Neuron (in vitro differentiated cells): ENCODE measurements around the gene PRKCZ.

Experiments
- H2AFZ ChIP-seq: one replicate; pipeline ENCODE4 v1.6.1; 2013; ENCODE audit warnings: low read depth, mild to moderate bottlenecking, inconsistent platforms, low read length, moderate library complexity
- H3K27me3 ChIP-seq: one replicate; pipeline ENCODE4 v1.6.1; 2013; ENCODE audit warnings: low read length; ENCODE audit not compliant: insufficient read depth
- H3K36me3 ChIP-seq: one replicate; pipeline ENCODE4 v1.6.1; 2013; ENCODE audit warnings: low read length; ENCODE audit not compliant: insufficient read depth
- H3K4me1 ChIP-seq: one replicate; pipeline ENCODE4 v1.6.1; 2013; ENCODE audit warnings: low read length; ENCODE audit not compliant: insufficient read depth
- H3K4me3 ChIP-seq: 2 replicates; pipeline ENCODE4 v1.5.1; 2013; ENCODE audit warnings: mild to moderate bottlenecking, low read length, moderate library complexity
- H3K9me3 ChIP-seq: one replicate; pipeline ENCODE4 v1.6.1; 2013; ENCODE audit warnings: low read length

PRKCZ gene

GRCh38 chr1:2019172-2019543 is 31.1 kb upstream of the PRKCZ start, which contains the start of gene GABRD:
Gene GABRD (plus strand): TSS chr1:2019345. CDS start chr1:2019424, 79 bp downstream.
- peaks cover 82% of the 10 kb centered on the region for H3K27me3 ChIP-seq
- no peak within 1 kb of the TSS for H2AFZ ChIP-seq
- H3K9me3 ChIP-seq, result no peaks in the 10 kb centered on the region
- no peak within 1 kb of the TSS for H3K4me3 ChIP-seq
- H3K36me3 ChIP-seq, result no peaks in the 10 kb centered on the region
- H3K4me1 ChIP-seq, result peaks cover 4% of the 10 kb centered on the region

GRCh38 chr1:2019571-2020309 is 30.5 kb upstream of the PRKCZ start:
- H3K36me3 ChIP-seq, result no peaks in the 10 kb centered on the region
- no peaks in the 10 kb centered on the region for H3K9me3 ChIP-seq
- H3K4me1 ChIP-seq, result peaks cover 4% of the 10 kb centered on the region
- H2AFZ ChIP-seq, result no peak overlapping the region
- H3K4me3 ChIP-seq, result no peak overlapping the region
- peaks cover 83% of the 10 kb centered on the region for H3K27me3 ChIP-seq

GRCh38 chr1:2020310-2020655 is 29.9 kb upstream of the PRKCZ start:
- Histone ChIP-seq H2AFZ (no peak overlapping the region), H3K4me1 (peaks cover 4% of the 10 kb centered on the region), H3K36me3 (no peaks in the 10 kb centered on the region), H3K4me3 (no peak overlapping the region), H3K9me3 (no peaks in the 10 kb centered on the region), H3K27me3 (peaks cover 82% of the 10 kb centered on the region)

GRCh38 chr1:2021550-2021949 is 28.7 kb upstream of the PRKCZ start:
- Histone ChIP-seq H3K4me1 (peaks cover 4% of the 10 kb centered on the region), H2AFZ (no peak overlapping the region), H3K27me3 (peaks cover 75% of the 10 kb centered on the region), H3K36me3 (no peaks in the 10 kb centered on the region), H3K9me3 (no peaks in the 10 kb centered on the region), H3K4me3 (no peak overlapping the region)

GRCh38 chr1:2022063-2022770 is 28.0 kb upstream of the PRKCZ start:
- Histone ChIP-seq H3K9me3 (no peaks in the 10 kb centered on the region), H3K4me3 (no peak overlapping the region), H2AFZ (no peak overlapping the region), H3K4me1 (peaks cover 4% of the 10 kb centered on the region), H3K36me3 (no peaks in the 10 kb centered on the region), H3K27me3 (peaks cover 75% of the 10 kb centered on the region)

- H3K27me3 ChIP-seq, result peaks cover 73% of the 10 kb centered on the region
- peaks cover 4% of the 10 kb centered on the region for H3K4me1 ChIP-seq
- no peaks in the 10 kb centered on the region for H3K36me3 ChIP-seq
Observed at GRCh38 chr1:2023187-2023586, 27.0 kb upstream of the PRKCZ start.

GRCh38 chr1:2024451-2024850 is 25.8 kb upstream of the PRKCZ start:
- H3K9me3 ChIP-seq, result no peaks in the 10 kb centered on the region
- no peak overlapping the region for H3K4me3 ChIP-seq
- H3K36me3 ChIP-seq, result no peaks in the 10 kb centered on the region
- no peak overlapping the region for H2AFZ ChIP-seq
- H3K4me1 ChIP-seq, result peaks cover 4% of the 10 kb centered on the region
- peaks cover 70% of the 10 kb centered on the region for H3K27me3 ChIP-seq

More at GRCh38 chr1:2023187-2023586, 27.0 kb upstream of the PRKCZ start:
- Histone ChIP-seq H3K9me3 (no peaks in the 10 kb centered on the region), H2AFZ (no peak overlapping the region), H3K4me3 (no peak overlapping the region)

- Histone ChIP-seq H3K36me3 (no peaks in the 10 kb centered on the region), H3K9me3 (no peaks in the 10 kb centered on the region), H3K4me1 (no peaks in the 10 kb centered on the region), H3K27me3 (peaks cover 68% of the 10 kb centered on the region), H3K4me3 (no peak overlapping the region), H2AFZ (no peak overlapping the region)
Observed at GRCh38 chr1:2024887-2025286, 25.3 kb upstream of the PRKCZ start.

GRCh38 chr1:2025491-2025981 is 24.7 kb upstream of the PRKCZ start:
- H3K4me1 ChIP-seq, result no peaks in the 10 kb centered on the region
- no peaks in the 10 kb centered on the region for H3K36me3 ChIP-seq
- no peak overlapping the region for H2AFZ ChIP-seq
- H3K4me3 ChIP-seq, result no peak overlapping the region
- H3K9me3 ChIP-seq, result no peaks in the 10 kb centered on the region
- H3K27me3 ChIP-seq, result peaks cover 68% of the 10 kb centered on the region

- H2AFZ ChIP-seq, result no peak overlapping the region
- no peak overlapping the region for H3K4me3 ChIP-seq
- peaks cover 68% of the 10 kb centered on the region for H3K27me3 ChIP-seq
Observed at GRCh38 chr1:2027961-2028583, 22.1 kb upstream of the PRKCZ start.

GRCh38 chr1:2028870-2029560 is 21.2 kb upstream of the PRKCZ start:
- no peaks in the 10 kb centered on the region for H3K36me3 ChIP-seq
- no peaks in the 10 kb centered on the region for H3K9me3 ChIP-seq
- peaks cover 69% of the 10 kb centered on the region for H3K27me3 ChIP-seq
- no peaks in the 10 kb centered on the region for H3K4me1 ChIP-seq
- H3K4me3 ChIP-seq, result no peak overlapping the region
- H2AFZ ChIP-seq, result no peak overlapping the region

More at GRCh38 chr1:2027961-2028583, 22.1 kb upstream of the PRKCZ start:
- Histone ChIP-seq H3K36me3 (no peaks in the 10 kb centered on the region), H3K4me1 (no peaks in the 10 kb centered on the region), H3K9me3 (no peaks in the 10 kb centered on the region)

GRCh38 chr1:2029561-2029960 is 20.6 kb upstream of the PRKCZ start:
- Histone ChIP-seq H3K4me1 (no peaks in the 10 kb centered on the region), H3K9me3 (no peaks in the 10 kb centered on the region), H3K36me3 (no peaks in the 10 kb centered on the region), H3K27me3 (peaks cover 64% of the 10 kb centered on the region), H2AFZ (no peak overlapping the region), H3K4me3 (no peak overlapping the region)
